Natural killer cell (primary cell): ENCODE measurements around the gene CCDC93. TPM values are rescaled to one million over a fixed set of nuclear protein-coding genes. Genes with fewer than 3 reads are reported as not detected.

Source experiments
- ATAC-seq, 3 donors: fragments of 150-1000 bp in 2 of 3; fragments of 200-7000 bp in 1 of 3; cut with Tn5 transposase; 1 replicate in 1 of 3; 2 replicates in 2 of 3; pipeline ENCODE4 v1.10.0; 2021; ENCODE audit warnings: mild to moderate bottlenecking in 2 of 3, moderate library complexity in 2 of 3
- DNase-seq, 2 donors: peaks; one replicate each; pipeline versions ENCODE4 v3.0.0 to v3.0.0-alpha.2; 2013 to 2021; ENCODE audit warnings: mixed read lengths in 1 of 2
- H3K27ac ChIP-seq: one replicate; pipeline ENCODE4 v1.5.1; 2013; ENCODE audit warnings: mild to moderate bottlenecking, low read length
- H3K27me3 ChIP-seq: one replicate; pipeline ENCODE4 v1.6.1; 2013; ENCODE audit warnings: low read length; ENCODE audit not compliant: control insufficient read depth, insufficient read depth
- H3K36me3 ChIP-seq: one replicate; pipeline ENCODE4 v1.6.1; 2013; ENCODE audit warnings: low read length; ENCODE audit not compliant: control insufficient read depth, insufficient read depth
- H3K4me1 ChIP-seq: one replicate; pipeline ENCODE4 v1.6.1; 2013; ENCODE audit warnings: low read length; ENCODE audit not compliant: control insufficient read depth, insufficient read depth
- H3K4me3 ChIP-seq: one replicate; pipeline ENCODE4 v1.5.1; 2013; ENCODE audit warnings: low read length
- H3K9me3 ChIP-seq: one replicate; pipeline ENCODE4 v1.6.1; 2013; ENCODE audit warnings: low read length; ENCODE audit not compliant: control insufficient read depth, insufficient read depth
- H3K27ac Mint-ChIP-seq, 2 donors: one replicate each; pipeline ENCODE4 v1.8.0; 2022; ENCODE audit warnings: mild to moderate bottlenecking in 2 of 2, mixed read lengths in 2 of 2, moderate library complexity in 1 of 2
- H3K27me3 Mint-ChIP-seq, 2 donors: one replicate each; pipeline ENCODE4 v1.8.0; 2022; ENCODE audit warnings: low read depth in 2 of 2, mixed read lengths in 2 of 2
- H3K36me3 Mint-ChIP-seq: one replicate; pipeline ENCODE4 v1.8.0; 2022; ENCODE audit warnings: mixed read lengths
- H3K4me1 Mint-ChIP-seq, 2 donors: one replicate each; pipeline ENCODE4 v1.8.0; 2022; ENCODE audit warnings: mixed read lengths in 2 of 2
- H3K4me3 Mint-ChIP-seq: one replicate; pipeline ENCODE4 v1.8.0; 2022; ENCODE audit warnings: mild to moderate bottlenecking, moderate library complexity, mixed read lengths
- H3K9me3 Mint-ChIP-seq, 2 donors: one replicate each; pipeline ENCODE4 v1.8.0; 2022; ENCODE audit warnings: mixed read lengths in 2 of 2
- WGBS: methylation state at CpG from one replicate; pipeline ENCODE4 v1.1.7; 2013; ENCODE audit warnings: missing lambda C conversion rate; ENCODE audit not compliant: insufficient coverage; 5-methylcytosine and 5-hydroxymethylcytosine counted together
- intact Hi-C: fragments of 100-400 bp; cut with micrococcal nuclease; formaldehyde crosslinking; loops from one replicate; pipeline ENCODE4 v1.14.2; 2022
- total RNA-seq, 4 donors: library from RNA; stranded (reverse); fragments of 120-200 nt in 1 of 4; gene quantifications; one replicate each; pipeline versions ENCODE4 v1.2.3 to v1.2.4, GENCODE V29; 2013 to 2022
- TF ChIP-seq, protein P1 (sequence below): fragments of 200-600 bp; IDR thresholded peaks from one replicate; pipeline ENCODE4 v1.8.0; 2022; ENCODE audit warnings: antibody characterized with exemption

Gene CCDC93
- total RNA-seq, 3 donors from 2014 or later (not counting 1 experiment from before 2014, with no cell fraction given), result 58.6 to 68.6 (median 67.4) TPM

GRCh38 chr2:117941693-117942092, 72.2 kb downstream of the CCDC93 start:
- Histone ChIP-seq H3K27ac (no peak overlapping the region), H3K4me3 (no peak overlapping the region), H3K27me3 (no peaks in the 10 kb centered on the region), H3K9me3 (no peaks in the 10 kb centered on the region), H3K4me1 (no peaks in the 10 kb centered on the region), H3K36me3 (peaks cover 83% of the 10 kb centered on the region)
- 98% methylated on average over 5 of the region's 5 CpGs for WGBS
- Mint-ChIP-seq H3K36me3 (peaks cover 61% of the 10 kb centered on the region), H3K4me1 (no peaks in the 10 kb centered on the region), H3K9me3 (no peaks in the 10 kb centered on the region), H3K4me3 (no peak overlapping the region), H3K27me3 (no peaks in the 10 kb centered on the region), H3K27ac (peak overlapping the region in 1 of 2 donors; percentile 3)
- intact Hi-C loops, result no loop called here
- no peak for DNase-seq
- ATAC-seq, result no peak
- TF ChIP-seq, protein P1, sequence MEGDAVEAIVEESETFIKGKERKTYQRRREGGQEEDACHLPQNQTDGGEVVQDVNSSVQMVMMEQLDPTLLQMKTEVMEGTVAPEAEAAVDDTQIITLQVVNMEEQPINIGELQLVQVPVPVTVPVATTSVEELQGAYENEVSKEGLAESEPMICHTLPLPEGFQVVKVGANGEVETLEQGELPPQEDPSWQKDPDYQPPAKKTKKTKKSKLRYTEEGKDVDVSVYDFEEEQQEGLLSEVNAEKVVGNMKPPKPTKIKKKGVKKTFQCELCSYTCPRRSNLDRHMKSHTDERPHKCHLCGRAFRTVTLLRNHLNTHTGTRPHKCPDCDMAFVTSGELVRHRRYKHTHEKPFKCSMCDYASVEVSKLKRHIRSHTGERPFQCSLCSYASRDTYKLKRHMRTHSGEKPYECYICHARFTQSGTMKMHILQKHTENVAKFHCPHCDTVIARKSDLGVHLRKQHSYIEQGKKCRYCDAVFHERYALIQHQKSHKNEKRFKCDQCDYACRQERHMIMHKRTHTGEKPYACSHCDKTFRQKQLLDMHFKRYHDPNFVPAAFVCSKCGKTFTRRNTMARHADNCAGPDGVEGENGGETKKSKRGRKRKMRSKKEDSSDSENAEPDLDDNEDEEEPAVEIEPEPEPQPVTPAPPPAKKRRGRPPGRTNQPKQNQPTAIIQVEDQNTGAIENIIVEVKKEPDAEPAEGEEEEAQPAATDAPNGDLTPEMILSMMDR, result no peak

DNA sequence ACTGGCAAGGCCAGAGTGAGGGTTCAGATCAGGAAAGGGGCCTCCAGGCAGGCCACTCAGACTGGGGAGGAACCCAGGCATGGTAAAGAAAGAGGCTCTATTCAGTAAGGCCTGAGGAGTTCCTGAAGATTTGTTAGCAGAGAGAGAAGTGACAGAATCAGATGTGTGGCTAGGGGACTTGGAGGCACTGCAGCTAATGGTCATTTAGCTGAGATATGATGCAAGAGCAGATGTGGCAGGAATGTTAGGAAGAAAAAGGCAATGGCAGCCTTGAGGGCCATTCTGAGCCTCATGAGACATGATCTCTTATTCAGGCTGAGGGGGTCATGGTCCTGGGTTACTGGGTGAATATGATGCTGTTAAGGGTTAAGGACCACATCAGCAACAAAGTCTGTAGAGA, 73.4 kb downstream of the CCDC93 start:
- DNase-seq (no peak), ATAC-seq (no peak)
- Histone ChIP-seq H3K4me3 (no peak overlapping the region), H3K36me3 (peaks cover 82% of the 10 kb centered on the region), H3K4me1 (no peaks in the 10 kb centered on the region), H3K9me3 (no peaks in the 10 kb centered on the region), H3K27ac (no peak overlapping the region), H3K27me3 (no peaks in the 10 kb centered on the region)
- Mint-ChIP-seq H3K27me3 (no peaks in the 10 kb centered on the region), H3K27ac (no peak overlapping the region), H3K4me3 (no peak overlapping the region), H3K4me1 (no peaks in the 10 kb centered on the region), H3K36me3 (peaks cover 69% of the 10 kb centered on the region), H3K9me3 (no peaks in the 10 kb centered on the region)
- TF ChIP-seq, protein P1, result no peak
- intact Hi-C loops, result no loop called here

DNA sequence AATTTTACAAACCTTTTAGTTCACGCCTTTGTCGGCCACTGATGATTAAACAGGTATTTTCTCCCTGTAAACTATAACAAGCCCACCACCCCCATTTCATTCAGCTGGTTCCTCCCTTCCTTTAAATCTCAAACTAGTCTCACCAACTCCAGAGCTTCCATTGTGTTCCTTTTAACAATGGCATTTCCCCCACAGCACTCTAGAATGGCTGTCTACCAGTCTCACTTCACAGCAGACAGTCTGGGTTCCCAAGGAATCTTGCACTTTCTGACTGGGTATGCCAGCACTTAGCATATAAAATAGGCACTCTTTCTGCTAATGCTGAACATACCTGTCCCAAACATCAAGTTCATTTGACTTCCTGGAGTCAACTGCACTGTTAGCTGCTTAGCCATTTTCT, 75.3 kb downstream of the CCDC93 start:
- H3K4me3 ChIP-seq, result no peak overlapping the region
- ATAC-seq (no peak), DNase-seq (no peak)
- H3K9me3 ChIP-seq, result no peaks in the 10 kb centered on the region
- H3K36me3 Mint-ChIP-seq, result peaks cover 64% of the 10 kb centered on the region
- peaks cover 0 to 2% of the 10 kb centered on the region in 2 donors for H3K4me1 Mint-ChIP-seq
- TF ChIP-seq, protein P1, result no peak
- intact Hi-C loops, result no loop called here
- H3K9me3 Mint-ChIP-seq, result no peaks in the 10 kb centered on the region
- no peaks in the 10 kb centered on the region for H3K27me3 ChIP-seq
- no peaks in the 10 kb centered on the region for H3K4me1 ChIP-seq
- peaks cover 82% of the 10 kb centered on the region for H3K36me3 ChIP-seq
- H3K27ac ChIP-seq, result no peak overlapping the region
- 94% methylated on average over 2 of the region's 2 CpGs for WGBS
- H3K4me3 Mint-ChIP-seq, result no peak overlapping the region
- H3K27ac Mint-ChIP-seq, result peak overlapping the region in 1 of 2 donors; percentile 45
- H3K27me3 Mint-ChIP-seq, result no peaks in the 10 kb centered on the region

GRCh38 chr2:117936871-117937428, 76.9 kb downstream of the CCDC93 start:
- ATAC-seq, result no peak
- H3K27ac Mint-ChIP-seq, result no peak overlapping the region
- H3K9me3 Mint-ChIP-seq, result no peaks in the 10 kb centered on the region
- WGBS, result 83% methylated on average over 5 of the region's 5 CpGs
- no peaks in the 10 kb centered on the region for H3K27me3 ChIP-seq
- no peaks in the 10 kb centered on the region for H3K27me3 Mint-ChIP-seq
- H3K4me3 Mint-ChIP-seq, result no peak overlapping the region
- peaks cover 16 to 19% of the 10 kb centered on the region in 2 donors for H3K4me1 Mint-ChIP-seq
- H3K36me3 Mint-ChIP-seq, result peaks cover 57% of the 10 kb centered on the region
- H3K4me3 ChIP-seq, result no peak overlapping the region
- H3K9me3 ChIP-seq, result no peaks in the 10 kb centered on the region
- TF ChIP-seq, protein P1, result no peak
- intact Hi-C loops, result no loop called here
- DNase-seq, result no peak
- peaks cover 9% of the 10 kb centered on the region for H3K4me1 ChIP-seq
- peaks cover 80% of the 10 kb centered on the region for H3K36me3 ChIP-seq
- H3K27ac ChIP-seq, result no peak overlapping the region
